H9 (cell line): ENCODE data around the gene RBPJL. TPM values are rescaled to one million over a fixed set of nuclear protein-coding genes. Genes with fewer than 3 reads are reported as not detected.

Experiments
- DNase-seq: peaks from one replicate; pipeline ENCODE4 v3.0.0-alpha.2; 2017
- H2AFZ ChIP-seq: one replicate; pipeline ENCODE4 v1.6.1; 2013; ENCODE audit warnings: mild to moderate bottlenecking, low read length, control low read depth, moderate library complexity
- H2AK5ac ChIP-seq: 2 replicates; pipeline ENCODE4 v1.6.1; 2013; ENCODE audit warnings: low read length, control low read depth, mixed read lengths; ENCODE audit not compliant: insufficient read length
- H2BK120ac ChIP-seq: one replicate; pipeline ENCODE4 v1.6.1; 2013; ENCODE audit warnings: low read depth, mild to moderate bottlenecking, low read length, control low read depth, inconsistent platforms; ENCODE audit not compliant: poor library complexity, severe bottlenecking
- H2BK12ac ChIP-seq: 2 replicates; pipeline ENCODE4 v1.6.1; 2013; ENCODE audit warnings: low read length, control low read depth, mixed read lengths, low read depth; ENCODE audit not compliant: insufficient read length
- H2BK15ac ChIP-seq: 2 replicates; pipeline ENCODE4 v1.6.1; 2013; ENCODE audit warnings: low read depth, low read length, control low read depth
- H2BK20ac ChIP-seq: one replicate; pipeline ENCODE4 v1.6.1; 2013; ENCODE audit warnings: low read depth, mild to moderate bottlenecking, low read length, control low read depth, inconsistent platforms; ENCODE audit not compliant: poor library complexity, severe bottlenecking
- H2BK5ac ChIP-seq: 2 replicates; pipeline ENCODE4 v1.6.1; 2013; ENCODE audit warnings: low read length, control low read depth, mixed read lengths; ENCODE audit not compliant: insufficient read length
- H3K14ac ChIP-seq: 2 replicates; pipeline ENCODE4 v1.6.1; 2013; ENCODE audit warnings: low read length, control low read depth; ENCODE audit not compliant: insufficient read depth
- H3K18ac ChIP-seq: 2 replicates; pipeline ENCODE4 v1.6.1; 2013; ENCODE audit warnings: low read depth, mild to moderate bottlenecking, mixed read lengths, low read length, control low read depth; ENCODE audit not compliant: insufficient read length
- H3K23ac ChIP-seq: 2 replicates; pipeline ENCODE4 v1.6.1; 2013; ENCODE audit warnings: low read length, control low read depth, mixed read lengths, low read depth; ENCODE audit not compliant: insufficient read length
- H3K23me2 ChIP-seq: 2 replicates; pipeline ENCODE4 v1.6.1; 2013; ENCODE audit warnings: low read depth, mild to moderate bottlenecking, mixed read lengths, low read length, control low read depth; ENCODE audit not compliant: insufficient read length, poor library complexity, severe bottlenecking
- H3K27ac ChIP-seq: 2 replicates; pipeline ENCODE4 v1.5.1; 2013; ENCODE audit warnings: low read length, control low read depth, mixed read lengths, low read depth; ENCODE audit not compliant: insufficient read length
- H3K27me3 ChIP-seq: 2 replicates; pipeline ENCODE4 v1.6.1; 2013; ENCODE audit warnings: low read length, control low read depth, inconsistent platforms; ENCODE audit not compliant: insufficient read depth
- H3K4ac ChIP-seq: 2 replicates; pipeline ENCODE4 v1.6.1; 2013; ENCODE audit warnings: low read depth, mild to moderate bottlenecking, control low read depth, inconsistent platforms, low read length, moderate library complexity
- H3K4me1 ChIP-seq: 2 replicates; pipeline ENCODE4 v1.6.1; 2013; ENCODE audit warnings: low read length, control low read depth, inconsistent platforms; ENCODE audit not compliant: insufficient read depth
- H3K4me2 ChIP-seq: 2 replicates; pipeline ENCODE4 v1.6.1; 2013; ENCODE audit warnings: low read length, control low read depth, mixed read lengths; ENCODE audit not compliant: insufficient read length, insufficient read depth
- H3K56ac ChIP-seq: 2 replicates; pipeline ENCODE4 v1.6.1; 2013; ENCODE audit warnings: low read depth, mild to moderate bottlenecking, mixed read lengths, low read length, control low read depth; ENCODE audit not compliant: insufficient read length
- H3K79me1 ChIP-seq: 2 replicates; pipeline ENCODE4 v1.6.1; 2013; ENCODE audit warnings: low read depth, mild to moderate bottlenecking, moderate library complexity, low read length, control low read depth, inconsistent platforms; ENCODE audit not compliant: insufficient read depth, poor library complexity, severe bottlenecking
- H3K79me2 ChIP-seq: 2 replicates; pipeline ENCODE4 v1.6.1; 2013; ENCODE audit warnings: low read length, control low read depth, inconsistent platforms; ENCODE audit not compliant: insufficient read depth
- H3K9ac ChIP-seq: 2 replicates; pipeline ENCODE4 v1.6.1; 2013; ENCODE audit warnings: low read length, control low read depth, mixed read lengths; ENCODE audit not compliant: insufficient read length; ENCODE audit errors: extremely low read depth
- H3K9me3 ChIP-seq: one replicate; pipeline ENCODE4 v1.6.1; 2013; ENCODE audit warnings: low read depth, low read length, inconsistent platforms; ENCODE audit not compliant: control insufficient read depth
- H3T11ph ChIP-seq: one replicate; pipeline ENCODE4 v1.6.1; 2013; ENCODE audit warnings: mild to moderate bottlenecking, low read length, control low read depth, inconsistent platforms
- H4K20me1 ChIP-seq: one replicate; pipeline ENCODE4 v1.6.1; 2013; ENCODE audit not compliant: control insufficient read depth, insufficient read length, insufficient read depth
- H4K5ac ChIP-seq: 2 replicates; pipeline ENCODE4 v1.6.1; 2013; ENCODE audit warnings: low read depth, mild to moderate bottlenecking, mixed read lengths, low read length, control low read depth; ENCODE audit not compliant: insufficient read length
- H4K8ac ChIP-seq: replicated peaks from 2 replicates; pipeline ENCODE4 v1.6.1; 2013; ENCODE audit warnings: low read length, control low read depth, mixed read lengths, low read depth; ENCODE audit not compliant: insufficient read length
- H4K91ac ChIP-seq: 2 replicates; pipeline ENCODE4 v1.6.1; 2013; ENCODE audit warnings: low read depth, mild to moderate bottlenecking, moderate library complexity, mixed read lengths, low read length, control low read depth; ENCODE audit not compliant: insufficient read length
- H3K27ac Mint-ChIP-seq, 3 experiments: 2 replicates in 2 of 3; 3 replicates in 1 of 3; pipeline ENCODE4 v1.8.0; 2020 to 2021; ENCODE audit warnings: mixed read lengths in 3 of 3, mild to moderate bottlenecking in 1 of 3, moderate library complexity in 1 of 3
- H3K27me3 Mint-ChIP-seq: 2 replicates; pipeline ENCODE4 v1.8.0; 2021; ENCODE audit warnings: low read depth, mild to moderate bottlenecking, moderate library complexity, mixed read lengths
- H3K36me3 Mint-ChIP-seq, 3 experiments: 2 replicates in 2 of 3; 3 replicates in 1 of 3; pipeline ENCODE4 v1.8.0; 2020 to 2021; ENCODE audit warnings: low read depth in 3 of 3, mixed read lengths in 3 of 3; ENCODE audit not compliant: insufficient read depth in 1 of 3
- H3K4me1 Mint-ChIP-seq, 2 experiments: 2 replicates each; pipeline ENCODE4 v1.8.0; 2020; ENCODE audit warnings: mixed read lengths in 2 of 2
- H3K4me3 Mint-ChIP-seq, 2 experiments: 2 replicates in 1 of 2; 3 replicates in 1 of 2; pipeline ENCODE4 v1.8.0; 2020 to 2021; ENCODE audit warnings: mild to moderate bottlenecking in 2 of 2, mixed read lengths in 2 of 2, moderate library complexity in 1 of 2
- H3K9me3 Mint-ChIP-seq, 2 experiments: 2 replicates in 1 of 2; 3 replicates in 1 of 2; pipeline ENCODE4 v1.8.0; 2020; ENCODE audit warnings: mild to moderate bottlenecking in 2 of 2, mixed read lengths in 2 of 2, moderate library complexity in 1 of 2
- CTCF ChIP-seq: fragments of 200-600 bp; sonication (generic); conservative IDR thresholded peaks from 3 replicates; pipeline ENCODE4 v1.8.0; 2021; ENCODE audit warnings: antibody characterized with exemption, mild to moderate bottlenecking
- WGBS: extraction: QIAGEN DNeasy Blood & Tissue Kit; methylation state at CpG from one replicate; pipeline ENCODE4 v1.1.7; 2013; ENCODE audit warnings: missing lambda C conversion rate, low lambda C conversion rate, mixed read lengths; ENCODE audit not compliant: insufficient read length; ENCODE audit errors: extremely low coverage; 5-methylcytosine and 5-hydroxymethylcytosine counted together
- total RNA-seq: library from RNA; stranded (reverse); gene quantifications from 2 replicates; pipeline ENCODE4 v1.2.1, GENCODE V29; 2021

The RBPJL gene
- total RNA-seq, 1 experiment from 2014 or later = 0.28 TPM

GRCh38 chr20:45313065-45313695 is 6.5 kb downstream of the RBPJL start:
- Histone ChIP-seq H4K5ac (no peak overlapping the region), H3K27ac (no peak overlapping the region), H3K56ac (no peak overlapping the region), H3K27me3 (no peaks in the 10 kb centered on the region), H3K18ac (no peak overlapping the region), H3K79me2 (no peaks in the 10 kb centered on the region), H3K23ac (no peak overlapping the region), H3K9me3 (no peaks in the 10 kb centered on the region), H4K20me1 (no peaks in the 10 kb centered on the region), H2BK5ac (no peak overlapping the region), H3K4ac (no peak overlapping the region), H3K4me1 (no peaks in the 10 kb centered on the region), H3K9ac (no peak overlapping the region), H3T11ph (no peak overlapping the region), H2AK5ac (no peak overlapping the region), H3K14ac (no peak overlapping the region), H2BK120ac (no peak overlapping the region), H4K8ac (no peak overlapping the region), H3K79me1 (no peaks in the 10 kb centered on the region), H2BK15ac (no peak overlapping the region), H2AFZ (no peak overlapping the region), H2BK20ac (no peak overlapping the region), H2BK12ac (no peak overlapping the region), H4K91ac (no peak overlapping the region), H3K23me2 (no peaks in the 10 kb centered on the region), H3K4me2 (no peak overlapping the region)
- Mint-ChIP-seq H3K4me3 (no peak overlapping the region), H3K9me3 (peaks cover 4 to 6% of the 10 kb centered on the region in 2 experiments; a peak in 2 of 5 replicates), H3K4me1 (peaks cover 0 to 9% of the 10 kb centered on the region in 2 experiments; a peak in 1 of 4 replicates), H3K27me3 (peaks cover 30% of the 10 kb centered on the region), H3K27ac (no peak overlapping the region), H3K36me3 (no peaks in the 10 kb centered on the region)
- no peak for TF ChIP-seq CTCF
- no CpG with 5 or more reads among the region's 8 CpGs for WGBS
- no peak for DNase-seq
